BE2C (cell line): Measurements from ENCODE around the gene RBPMS2.
A peak's percentile ranks its signal among the peaks of the same experiment; 100 is the strongest.

ENCODE experiments used
- DNase-seq: peaks from one replicate; pipeline ENCODE4 v3.0.0-alpha.2; 2020
- H3K27me3 ChIP-seq: fragments of 250-450 bp; sonication (Bioruptor Pico); 2 replicates; pipeline ENCODE4 v1.5.1; 2020; ENCODE audit warnings: mild to moderate bottlenecking
- H3K36me3 ChIP-seq: fragments of 250-450 bp; sonication (Bioruptor Pico); 2 replicates; pipeline ENCODE4 v1.5.1; 2020; ENCODE audit warnings: mild to moderate bottlenecking
- H3K4me1 ChIP-seq: fragments of 250-450 bp; sonication (Bioruptor Pico); 2 replicates; pipeline ENCODE4 v1.5.1; 2020
- H3K4me3 ChIP-seq: 2 replicates; pipeline ENCODE4 v1.5.1; 2011; ENCODE audit warnings: low read depth, low read length
- H3K9me3 ChIP-seq: fragments of 250-450 bp; sonication (Bioruptor Pico); 2 replicates; pipeline ENCODE4 v1.5.1; 2020
- CTCF ChIP-seq: IDR thresholded peaks from 2 replicates; pipeline ENCODE4 v1.5.1; 2012; ENCODE audit warnings: mild to moderate bottlenecking, low read depth, low read length

The RBPMS2 gene

GRCh38 chr15:64754663-64755426 lies 20.5 kb downstream of the RBPMS2 start:
- Histone ChIP-seq H3K27me3 (no peaks in the 10 kb centered on the region), H3K9me3 (no peaks in the 10 kb centered on the region; the same call in 1 of the 2 replicates), H3K4me1 (no peaks in the 10 kb centered on the region), H3K36me3 (no peaks in the 10 kb centered on the region), H3K4me3 (no peak overlapping the region)
- TF ChIP-seq CTCF: no peak
- DNase-seq: no peak

- Histone ChIP-seq H3K27me3 (no peaks in the 10 kb centered on the region), H3K36me3 (no peaks in the 10 kb centered on the region), H3K4me3 (no peak overlapping the region), H3K4me1 (no peaks in the 10 kb centered on the region), H3K9me3 (no peaks in the 10 kb centered on the region)
- no peak for TF ChIP-seq CTCF
- DNase-seq: no peak
Observed at GRCh38 chr15:64753480-64754185, 21.8 kb downstream of the RBPMS2 start.

- Histone ChIP-seq H3K27me3 (no peaks in the 10 kb centered on the region), H3K4me3 (no peak overlapping the region), H3K4me1 (no peaks in the 10 kb centered on the region), H3K9me3 (no peaks in the 10 kb centered on the region), H3K36me3 (no peaks in the 10 kb centered on the region)
- no peak for DNase-seq
- TF ChIP-seq CTCF: no peak
Observed at GRCh38 chr15:64751464-64751863, 23.9 kb downstream of the RBPMS2 start.

- no peaks in the 10 kb centered on the region for H3K27me3 ChIP-seq
- peak; percentile 58 for DNase-seq
Observed at GRCh38 chr15:64749999-64750657, 25.3 kb downstream of the RBPMS2 start.

GRCh38 chr15:64749167-64749566 lies 26.2 kb downstream of the RBPMS2 start:
- no peak for DNase-seq
- Histone ChIP-seq H3K9me3 (no peaks in the 10 kb centered on the region), H3K4me1 (no peaks in the 10 kb centered on the region), H3K27me3 (no peaks in the 10 kb centered on the region), H3K36me3 (no peaks in the 10 kb centered on the region), H3K4me3 (no peak overlapping the region)
- TF ChIP-seq CTCF: no peak

More at GRCh38 chr15:64749999-64750657, 25.3 kb downstream of the RBPMS2 start:
- H3K4me3 ChIP-seq: no peak overlapping the region
- no peaks in the 10 kb centered on the region for H3K36me3 ChIP-seq
- no peaks in the 10 kb centered on the region for H3K9me3 ChIP-seq
- H3K4me1 ChIP-seq: no peaks in the 10 kb centered on the region
- TF ChIP-seq CTCF: peak; percentile 26

GRCh38 chr15:64748251-64748650 lies 27.1 kb downstream of the RBPMS2 start:
- TF ChIP-seq CTCF: no peak
- DNase-seq: no peak
- H3K27me3 ChIP-seq: no peaks in the 10 kb centered on the region
- H3K4me1 ChIP-seq: no peaks in the 10 kb centered on the region
- no peak overlapping the region for H3K4me3 ChIP-seq
- H3K36me3 ChIP-seq: no peaks in the 10 kb centered on the region
- no peaks in the 10 kb centered on the region for H3K9me3 ChIP-seq
